ENCODE results near the gene SYT1. TPM values are rescaled to one million over a fixed set of nuclear protein-coding genes. Genes with fewer than 3 reads are reported as not detected.

Gene SYT1
- total RNA-seq, 2 experiments from 2014 or later: not detected

DNA sequence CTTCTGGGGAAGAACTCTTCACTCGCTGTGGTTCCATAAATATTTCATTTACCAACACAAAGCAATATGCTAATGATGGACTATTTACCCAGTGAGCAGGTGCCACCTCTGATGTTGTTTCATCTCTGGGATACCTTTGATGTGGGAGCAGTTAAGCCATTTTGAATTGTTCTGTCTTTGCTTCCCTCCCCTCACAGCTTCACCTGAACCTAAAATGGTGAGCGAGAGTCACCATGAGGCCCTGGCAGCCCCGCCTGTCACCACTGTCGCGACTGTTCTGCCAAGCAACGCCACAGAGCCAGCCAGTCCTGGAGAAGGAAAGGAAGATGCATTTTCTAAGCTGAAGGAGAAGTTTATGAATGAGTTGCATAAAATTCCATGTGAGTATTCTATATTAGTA, 352.7 kb downstream of the SYT1 start:
- ChIA-PET POLR2A (no interaction called here), CTCF (ENCODE audit: unreplicated experiment) (no interaction called here)
- Histone ChIP-seq H3K9me3 (ENCODE audit: low read length) (no peaks in the 10 kb centered on the region), H3K36me3 (ENCODE audit: insufficient read depth, low read length) (no peaks in the 10 kb centered on the region), H3K4me2 (ENCODE audit: low read length) (no peak overlapping the region), H3K9me2 (ENCODE audit: insufficient read depth, low read length) (no peaks in the 10 kb centered on the region), H3K4me3 (ENCODE audit: low read depth, low read length, poor library complexity, severe bottlenecking) (no peak overlapping the region), H2AFZ (ENCODE audit: low read length) (no peak overlapping the region), H3K27ac (ENCODE audit: low read depth, low read length, poor library complexity, severe bottlenecking) (no peak overlapping the region), H3K4me1 (ENCODE audit: insufficient read depth, low read length, poor library complexity, severe bottlenecking) (no peaks in the 10 kb centered on the region), H3K79me2 (ENCODE audit: insufficient read depth, low read depth, low read length) (no peaks in the 10 kb centered on the region), H4K20me1 (ENCODE audit: insufficient read depth, low read length) (no peaks in the 10 kb centered on the region)
- TF ChIP-seq CTCF (conservative IDR thresholded peaks at IDR 0.05; ENCODE audit: low read length) (no peak), EZH2phosphoT487 (IDR thresholded peaks at IDR 0.05; ENCODE audit: borderline replicate concordance, low read depth, low read length) (no peak)
- DNase-seq (ENCODE audit: low spot score): no peak
- intact Hi-C loops (cut with micrococcal nuclease; ENCODE audit: unreplicated experiment): no loop called here
- BruUV-seq (replicated peaks): no TSS peak

GRCh38 chr12:79223210-79223609, 358.6 kb downstream of the SYT1 start:
- no peak overlapping the region for H2AFZ ChIP-seq (ENCODE audit: low read length)
- no peaks in the 10 kb centered on the region for H4K20me1 ChIP-seq (ENCODE audit: insufficient read depth, low read length)
- CTCF ChIA-PET (ENCODE audit: unreplicated experiment): no interaction called here
- no peak overlapping the region for H3K4me3 ChIP-seq (ENCODE audit: low read depth, low read length, poor library complexity, severe bottlenecking)
- H3K4me1 ChIP-seq (ENCODE audit: insufficient read depth, low read length, poor library complexity, severe bottlenecking): no peaks in the 10 kb centered on the region
- BruUV-seq (replicated peaks): no TSS peak
- no peak overlapping the region for H3K27ac ChIP-seq (ENCODE audit: low read depth, low read length, poor library complexity, severe bottlenecking)
- H3K36me3 ChIP-seq (ENCODE audit: insufficient read depth, low read length): no peaks in the 10 kb centered on the region
- H3K79me2 ChIP-seq (ENCODE audit: insufficient read depth, low read depth, low read length): no peaks in the 10 kb centered on the region
- no peak overlapping the region for H3K4me2 ChIP-seq (ENCODE audit: low read length)
- H3K9me3 ChIP-seq (ENCODE audit: low read length): no peaks in the 10 kb centered on the region
- POLR2A ChIA-PET: no interaction called here
- intact Hi-C loops (cut with micrococcal nuclease; ENCODE audit: unreplicated experiment): no loop called here
- TF ChIP-seq CTCF (conservative IDR thresholded peaks at IDR 0.05; ENCODE audit: low read length): no peak
- TF ChIP-seq EZH2phosphoT487 (IDR thresholded peaks at IDR 0.05; ENCODE audit: borderline replicate concordance, low read depth, low read length): no peak
- H3K9me2 ChIP-seq (ENCODE audit: insufficient read depth, low read length): no peaks in the 10 kb centered on the region
- DNase-seq (ENCODE audit: low spot score): no peak

GRCh38 chr12:79223761-79224160, 359.2 kb downstream of the SYT1 start:
- Histone ChIP-seq H3K4me2 (ENCODE audit: low read length) (no peak overlapping the region), H3K27ac (ENCODE audit: low read depth, low read length, poor library complexity, severe bottlenecking) (no peak overlapping the region), H3K9me3 (ENCODE audit: low read length) (no peaks in the 10 kb centered on the region), H3K4me3 (ENCODE audit: low read depth, low read length, poor library complexity, severe bottlenecking) (no peak overlapping the region), H4K20me1 (ENCODE audit: insufficient read depth, low read length) (no peaks in the 10 kb centered on the region), H3K9me2 (ENCODE audit: insufficient read depth, low read length) (no peaks in the 10 kb centered on the region), H3K4me1 (ENCODE audit: insufficient read depth, low read length, poor library complexity, severe bottlenecking) (no peaks in the 10 kb centered on the region), H3K36me3 (ENCODE audit: insufficient read depth, low read length) (no peaks in the 10 kb centered on the region), H3K79me2 (ENCODE audit: insufficient read depth, low read depth, low read length) (no peaks in the 10 kb centered on the region), H2AFZ (ENCODE audit: low read length) (no peak overlapping the region)
- intact Hi-C loops (cut with micrococcal nuclease; ENCODE audit: unreplicated experiment): no loop called here
- POLR2A ChIA-PET: no interaction called here
- CTCF ChIA-PET (ENCODE audit: unreplicated experiment): no interaction called here
- DNase-seq (ENCODE audit: low spot score): no peak
- BruUV-seq (replicated peaks): no TSS peak
- TF ChIP-seq CTCF (conservative IDR thresholded peaks at IDR 0.05; ENCODE audit: low read length) (no peak), EZH2phosphoT487 (IDR thresholded peaks at IDR 0.05; ENCODE audit: borderline replicate concordance, low read depth, low read length) (no peak)

All from OCI-LY7 (cell line).